Neutrophil (primary cell): ENCODE measurements around the gene JPT1.

Experiments
- H3K27ac ChIP-seq: fragments of 200-600 bp; sonication (generic); 2 replicates; pipeline ENCODE4 v1.5.1; 2016; ENCODE audit warnings: mild to moderate bottlenecking, moderate library complexity
- H3K27me3 ChIP-seq: fragments of 200-600 bp; sonication (generic); 2 replicates; pipeline ENCODE4 v1.6.0; 2016; ENCODE audit warnings: mild to moderate bottlenecking
- H3K36me3 ChIP-seq: fragments of 200-600 bp; sonication (generic); 2 replicates; pipeline ENCODE4 v1.5.1; 2017
- H3K4me1 ChIP-seq, 2 experiments: fragments of 200-600 bp in 1 of 2; sonication (generic) in 1 of 2; 1 replicate in 1 of 2; 2 replicates in 1 of 2; pipeline versions ENCODE4 v1.5.1 to v1.6.1; 2013 to 2016; ENCODE audit warnings: low read depth in 1 of 2, low read length in 1 of 2, mild to moderate bottlenecking in 1 of 2, moderate library complexity in 1 of 2; ENCODE audit not compliant: control insufficient read depth in 1 of 2, insufficient read depth in 1 of 2
- H3K4me3 ChIP-seq, 2 experiments: fragments of 200-600 bp in 1 of 2; sonication (generic) in 1 of 2; 1 replicate in 1 of 2; 2 replicates in 1 of 2; pipeline ENCODE4 v1.5.1; 2013 to 2016; ENCODE audit warnings: low read depth in 1 of 2, low read length in 1 of 2, mild to moderate bottlenecking in 1 of 2, moderate library complexity in 1 of 2
- H3K9me3 ChIP-seq: fragments of 200-600 bp; sonication (generic); 2 replicates; pipeline ENCODE4 v1.5.1; 2016
- TF ChIP-seq, protein P1 (sequence below): fragments of 200-600 bp; sonication (generic); IDR thresholded peaks from 2 replicates; pipeline ENCODE4 v1.5.1; 2016; ENCODE audit warnings: antibody characterized with exemption

JPT1 gene

DNA sequence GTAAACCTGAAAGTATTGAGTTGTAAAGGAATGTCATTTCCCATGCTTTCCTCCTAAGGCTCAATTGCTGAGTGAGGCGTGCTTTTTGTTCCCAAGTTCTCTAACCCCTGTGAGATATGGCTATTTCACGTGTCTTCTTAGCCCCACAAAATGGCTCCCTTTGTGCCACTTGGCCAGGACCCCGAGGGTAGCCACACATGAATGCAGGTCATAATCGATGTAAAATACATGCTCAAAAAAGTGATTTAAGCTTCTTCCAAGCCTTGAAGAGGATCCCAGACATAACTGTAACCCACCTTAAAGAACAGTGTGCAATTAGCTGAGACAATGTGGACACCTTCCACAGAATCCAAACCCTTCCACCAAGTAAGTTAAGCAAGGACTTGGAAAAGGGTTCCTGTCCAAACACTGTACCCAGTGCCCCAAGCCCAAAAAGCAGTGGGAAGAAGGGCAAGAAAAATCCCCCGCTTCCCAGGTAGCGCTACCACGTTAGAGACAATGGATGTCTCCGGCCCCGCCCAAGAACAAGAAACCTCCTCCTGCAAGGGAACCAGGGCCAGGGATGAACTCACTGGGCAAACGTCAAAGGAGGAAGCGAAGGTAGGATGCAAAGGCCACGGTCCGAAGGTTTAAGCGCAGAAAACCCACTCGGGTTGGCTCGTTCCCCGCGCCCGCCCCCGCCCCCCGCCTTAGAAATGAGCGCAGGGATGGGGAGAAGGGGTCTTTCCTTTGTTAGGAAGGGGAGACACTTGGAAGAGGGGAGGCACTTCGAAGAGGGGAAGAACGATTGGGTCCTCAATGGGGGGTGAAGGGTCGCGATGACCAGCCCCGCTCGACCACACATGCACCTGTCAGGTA, 1.2 kb downstream of the JPT1 start:
- H3K27ac ChIP-seq: peak overlapping the region; percentile 84
- no peaks in the 10 kb centered on the region for H3K27me3 ChIP-seq
- peaks cover 22 to 25% of the 10 kb centered on the region in 2 experiments for H3K4me1 ChIP-seq
- TF ChIP-seq, protein P1, sequence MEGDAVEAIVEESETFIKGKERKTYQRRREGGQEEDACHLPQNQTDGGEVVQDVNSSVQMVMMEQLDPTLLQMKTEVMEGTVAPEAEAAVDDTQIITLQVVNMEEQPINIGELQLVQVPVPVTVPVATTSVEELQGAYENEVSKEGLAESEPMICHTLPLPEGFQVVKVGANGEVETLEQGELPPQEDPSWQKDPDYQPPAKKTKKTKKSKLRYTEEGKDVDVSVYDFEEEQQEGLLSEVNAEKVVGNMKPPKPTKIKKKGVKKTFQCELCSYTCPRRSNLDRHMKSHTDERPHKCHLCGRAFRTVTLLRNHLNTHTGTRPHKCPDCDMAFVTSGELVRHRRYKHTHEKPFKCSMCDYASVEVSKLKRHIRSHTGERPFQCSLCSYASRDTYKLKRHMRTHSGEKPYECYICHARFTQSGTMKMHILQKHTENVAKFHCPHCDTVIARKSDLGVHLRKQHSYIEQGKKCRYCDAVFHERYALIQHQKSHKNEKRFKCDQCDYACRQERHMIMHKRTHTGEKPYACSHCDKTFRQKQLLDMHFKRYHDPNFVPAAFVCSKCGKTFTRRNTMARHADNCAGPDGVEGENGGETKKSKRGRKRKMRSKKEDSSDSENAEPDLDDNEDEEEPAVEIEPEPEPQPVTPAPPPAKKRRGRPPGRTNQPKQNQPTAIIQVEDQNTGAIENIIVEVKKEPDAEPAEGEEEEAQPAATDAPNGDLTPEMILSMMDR: no peak
- peak overlapping the region; percentile 90 to 93 for H3K4me3 ChIP-seq
- no peaks in the 10 kb centered on the region for H3K9me3 ChIP-seq
- H3K36me3 ChIP-seq: peaks cover 5% of the 10 kb centered on the region

DNA sequence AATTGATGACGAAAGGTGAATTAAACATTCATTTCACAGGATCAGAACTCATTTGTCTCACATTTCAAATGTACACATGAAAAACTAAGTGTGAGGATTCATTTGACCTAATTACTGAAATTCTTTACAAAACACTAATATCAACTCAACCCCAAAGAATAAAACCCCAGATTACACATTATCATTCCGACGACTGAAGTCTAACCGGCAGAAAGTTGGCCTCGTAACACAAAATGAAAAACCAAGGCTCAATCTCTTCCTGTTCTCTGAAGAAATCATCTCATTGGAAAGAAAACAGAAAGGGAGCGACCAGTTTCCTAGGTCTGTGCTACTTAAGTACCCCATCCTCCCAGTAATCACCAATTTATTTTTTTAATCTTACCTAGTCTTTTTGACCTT, 1.8 kb downstream of the JPT1 start:
- Histone ChIP-seq H3K27me3 (no peaks in the 10 kb centered on the region), H3K4me3 (peak overlapping the region; percentile 90 to 93), H3K36me3 (peaks cover 12% of the 10 kb centered on the region), H3K27ac (peak overlapping the region; percentile 84), H3K9me3 (no peaks in the 10 kb centered on the region), H3K4me1 (peaks cover 28 to 32% of the 10 kb centered on the region in 2 experiments)
- TF ChIP-seq, protein P1: no peak

DNA sequence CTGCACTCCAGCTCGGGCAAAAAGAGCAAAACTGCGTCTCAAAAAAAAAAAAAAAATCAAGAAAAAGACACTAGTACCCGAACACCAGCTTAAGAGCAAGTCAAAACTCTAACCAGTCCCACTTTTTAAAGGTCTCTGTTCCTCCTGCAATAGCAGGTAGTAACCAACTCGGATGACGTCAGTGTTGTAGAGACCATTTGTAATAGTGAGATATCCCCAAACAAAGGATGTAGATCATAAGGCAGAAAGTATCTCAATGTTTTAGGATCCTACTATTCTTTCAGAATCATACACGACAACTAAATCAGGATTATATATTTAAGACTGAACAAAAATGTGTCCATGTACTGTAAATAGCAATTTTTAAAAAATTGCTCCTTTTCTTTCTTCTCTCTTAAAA, 2.4 kb downstream of the JPT1 start:
- Histone ChIP-seq H3K36me3 (peaks cover 18% of the 10 kb centered on the region), H3K27me3 (no peaks in the 10 kb centered on the region), H3K9me3 (no peaks in the 10 kb centered on the region), H3K4me3 (no peak overlapping the region), H3K27ac (no peak overlapping the region), H3K4me1 (peaks cover 29 to 32% of the 10 kb centered on the region in 2 experiments)
- TF ChIP-seq, protein P1: no peak

DNA sequence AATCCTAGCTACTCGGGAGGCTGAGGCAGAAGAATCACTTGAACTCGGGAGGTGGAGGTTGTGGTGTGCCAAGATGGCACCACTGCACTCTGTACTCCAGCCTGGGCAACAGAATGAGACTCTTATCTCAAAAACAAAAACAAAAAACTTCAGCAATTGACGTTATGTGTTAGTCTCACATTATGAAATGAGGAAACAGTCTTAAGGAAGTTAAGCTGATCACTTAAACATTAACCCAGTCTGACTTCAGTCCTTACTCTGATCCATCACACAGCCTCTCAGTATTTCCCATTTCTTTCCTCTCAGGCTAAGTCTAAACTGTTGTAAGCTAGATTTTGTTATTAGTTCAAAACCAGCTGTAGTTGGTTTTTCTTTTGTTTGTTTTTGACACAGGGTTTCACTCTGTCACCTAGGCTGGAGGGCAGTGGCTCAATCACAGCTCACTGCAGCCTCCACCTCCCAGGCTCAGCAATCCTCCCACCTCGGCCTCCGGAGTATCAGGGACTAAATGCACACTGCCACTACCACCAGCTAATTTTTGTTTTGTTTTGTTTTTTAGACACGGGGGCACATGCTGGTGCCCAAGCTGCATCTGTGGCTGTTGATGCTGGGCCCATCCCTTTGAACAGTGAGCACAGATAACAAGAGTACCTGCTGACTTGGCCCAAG, 6.3 kb downstream of the JPT1 start:
- Histone ChIP-seq H3K27ac (peak overlapping the region; percentile 76), H3K9me3 (no peaks in the 10 kb centered on the region), H3K4me1 (peaks cover 14 to 16% of the 10 kb centered on the region in 2 experiments), H3K36me3 (peaks cover 55% of the 10 kb centered on the region), H3K4me3 (no peak overlapping the region), H3K27me3 (no peaks in the 10 kb centered on the region)
- TF ChIP-seq, protein P1: no peak

DNA sequence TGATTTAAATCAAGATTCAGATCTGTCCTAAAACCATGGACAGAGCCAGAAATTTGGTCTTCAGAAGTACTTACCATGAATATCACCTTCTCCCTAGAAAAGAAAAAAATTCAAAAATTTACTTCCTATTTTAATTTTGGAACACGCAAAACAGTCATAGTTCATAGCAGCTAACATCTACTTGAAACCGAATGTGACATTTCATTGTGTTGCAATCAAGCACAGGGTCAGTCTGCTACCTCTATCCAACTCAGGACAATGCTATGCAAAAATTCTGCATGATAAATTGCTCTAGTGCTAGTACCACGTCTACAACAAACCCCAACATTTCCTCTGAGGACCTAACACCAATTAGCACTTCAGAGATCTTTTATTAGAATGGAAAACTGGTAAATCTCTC, 7.7 kb downstream of the JPT1 start:
- Histone ChIP-seq H3K4me1 (peaks cover 9 to 11% of the 10 kb centered on the region in 2 experiments), H3K27me3 (no peaks in the 10 kb centered on the region), H3K4me3 (no peak overlapping the region), H3K27ac (peak overlapping the region; percentile 76), H3K36me3 (peaks cover 66% of the 10 kb centered on the region), H3K9me3 (no peaks in the 10 kb centered on the region)
- TF ChIP-seq, protein P1: no peak
